Body of pancreas (tissue), 4 donors: ENCODE results near the gene TRUB2.

ENCODE experiments used
- POLR2A ChIP-seq, 3 donors: fragments of 450-650 bp; IDR thresholded peaks; one replicate each; pipeline ENCODE4 v1.6.1; 2016; ENCODE audit warnings: antibody characterized with exemption in 3 of 3, mild to moderate bottlenecking in 2 of 3
- TF ChIP-seq, protein P1 (sequence below), 7 experiments: fragments of 450-650 bp in 4 of 7; fragments of 200-600 bp in 3 of 7; sonication (generic) in 3 of 7; IDR thresholded peaks; one replicate each; pipeline ENCODE4 v1.5.1; 2016 to 2019; ENCODE audit warnings: antibody characterized with exemption in 7 of 7

DNA sequence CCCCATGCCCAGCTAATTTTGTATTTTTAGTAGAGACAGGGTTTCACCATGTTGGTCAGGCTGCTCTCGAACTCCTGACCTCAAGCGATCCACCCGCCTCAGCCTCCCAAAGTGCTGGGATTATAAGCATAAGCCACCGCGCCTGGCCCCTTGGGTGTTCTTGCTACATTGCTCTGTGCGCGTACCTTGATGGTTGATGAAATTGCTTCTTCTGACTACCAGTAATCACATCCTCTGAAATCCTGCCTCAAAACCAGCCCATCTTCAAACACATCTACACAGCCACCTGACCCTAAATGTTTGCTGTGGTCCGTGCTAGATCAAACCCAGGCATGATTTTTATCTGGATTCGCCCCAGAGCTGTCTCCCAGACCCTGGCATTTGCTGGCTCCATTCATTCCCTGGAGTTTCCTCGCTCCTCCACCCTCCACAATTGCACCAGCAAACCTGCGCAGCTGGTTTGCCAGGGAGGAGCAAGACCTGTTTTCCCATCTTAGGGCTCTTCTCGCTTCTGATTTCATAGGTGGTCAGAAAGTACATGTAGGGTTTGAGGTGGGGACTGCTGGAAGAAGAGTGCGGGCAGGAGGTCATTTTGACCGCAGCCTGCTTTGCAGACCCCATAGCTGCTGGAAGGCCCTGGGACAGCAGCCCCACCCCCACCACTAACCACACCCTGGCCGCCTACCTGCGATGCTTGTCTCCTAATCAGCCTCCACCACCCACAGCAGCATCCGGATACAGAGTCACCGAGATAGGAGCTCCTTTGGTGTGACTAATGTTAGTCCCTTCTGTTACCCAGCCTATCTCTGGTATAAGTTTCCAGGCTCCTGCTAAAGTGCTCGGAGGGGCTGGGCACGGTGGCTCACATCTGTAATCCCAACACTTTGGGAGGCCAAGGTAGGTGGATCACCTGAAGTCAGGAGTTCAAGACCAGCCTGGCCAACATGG, 23.4 kb downstream of the TRUB2 start:
- TF ChIP-seq, protein P1, sequence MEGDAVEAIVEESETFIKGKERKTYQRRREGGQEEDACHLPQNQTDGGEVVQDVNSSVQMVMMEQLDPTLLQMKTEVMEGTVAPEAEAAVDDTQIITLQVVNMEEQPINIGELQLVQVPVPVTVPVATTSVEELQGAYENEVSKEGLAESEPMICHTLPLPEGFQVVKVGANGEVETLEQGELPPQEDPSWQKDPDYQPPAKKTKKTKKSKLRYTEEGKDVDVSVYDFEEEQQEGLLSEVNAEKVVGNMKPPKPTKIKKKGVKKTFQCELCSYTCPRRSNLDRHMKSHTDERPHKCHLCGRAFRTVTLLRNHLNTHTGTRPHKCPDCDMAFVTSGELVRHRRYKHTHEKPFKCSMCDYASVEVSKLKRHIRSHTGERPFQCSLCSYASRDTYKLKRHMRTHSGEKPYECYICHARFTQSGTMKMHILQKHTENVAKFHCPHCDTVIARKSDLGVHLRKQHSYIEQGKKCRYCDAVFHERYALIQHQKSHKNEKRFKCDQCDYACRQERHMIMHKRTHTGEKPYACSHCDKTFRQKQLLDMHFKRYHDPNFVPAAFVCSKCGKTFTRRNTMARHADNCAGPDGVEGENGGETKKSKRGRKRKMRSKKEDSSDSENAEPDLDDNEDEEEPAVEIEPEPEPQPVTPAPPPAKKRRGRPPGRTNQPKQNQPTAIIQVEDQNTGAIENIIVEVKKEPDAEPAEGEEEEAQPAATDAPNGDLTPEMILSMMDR (IDR thresholded peaks at IDR 0.05), result no peak
- TF ChIP-seq POLR2A (IDR thresholded peaks at IDR 0.05), result no peak
